IMR-90 (cell line): ENCODE measurements around the gene ZDHHC8. TPM values are rescaled to one million over a fixed set of nuclear protein-coding genes. Genes with fewer than 3 reads are reported as not detected.

Source experiments
- ATAC-seq: fragments of 200-7000 bp; cut with Tn5 transposase; 2 replicates; pipeline ENCODE4 v1.9.1; 2020; ENCODE audit warnings: low read depth, mild to moderate bottlenecking, moderate library complexity
- BruUV-seq: library from RNA; stranded (reverse); fragments of 400-500 nt; replicated peaks from 2 replicates; lab custom pipeline; 2021; lab: Mats Ljungman, UMichigan
- CTCF ChIA-PET: fragments of 300-600 bp; formaldehyde crosslinking; extraction: SDS; loops from one replicate; lab custom pipeline; 2021; ENCODE audit warnings: antibody characterized with exemption; lab: Yijun Ruan, JAX
- POLR2A ChIA-PET: fragments of 300-600 bp; sonication (Branson Sonifier 250); formaldehyde crosslinking; loops from one replicate; lab custom pipeline; 2022; ENCODE audit warnings: antibody characterized with exemption; ENCODE audit not compliant: unreplicated experiment; lab: Charles Lee
- DNase-seq: peaks from one replicate; pipeline ENCODE4 v3.0.0; 2013
- H2AFZ ChIP-seq: replicated peaks from 2 replicates; pipeline ENCODE3; 2013; ENCODE audit warnings: low read length, mild to moderate bottlenecking; ENCODE audit not compliant: poor library complexity
- H2AK5ac ChIP-seq: 2 replicates; pipeline ENCODE4 v1.6.1; 2013; ENCODE audit warnings: low read depth, low read length, inconsistent platforms
- H2AK9ac ChIP-seq: replicated peaks from 2 replicates; pipeline ENCODE3; 2013; ENCODE audit warnings: mild to moderate bottlenecking, low read depth, low read length, moderate library complexity; ENCODE audit not compliant: poor library complexity
- H2BK120ac ChIP-seq: 2 replicates; pipeline ENCODE4 v1.6.1; 2013; ENCODE audit warnings: low read depth, low read length, inconsistent platforms
- H2BK15ac ChIP-seq: 3 replicates; pipeline ENCODE4 v1.6.1; 2013; ENCODE audit warnings: low read depth, low read length, inconsistent platforms
- H2BK20ac ChIP-seq: 2 replicates; pipeline ENCODE4 v1.6.1; 2013; ENCODE audit warnings: low read depth, mild to moderate bottlenecking, inconsistent platforms, low read length, moderate library complexity
- H2BK5ac ChIP-seq: 2 replicates; pipeline ENCODE4 v1.6.1; 2013; ENCODE audit warnings: mild to moderate bottlenecking, low read depth, low read length, inconsistent platforms; ENCODE audit not compliant: poor library complexity, severe bottlenecking
- H3K14ac ChIP-seq: replicated peaks from 2 replicates; pipeline ENCODE4 v1.6.1; 2013; ENCODE audit warnings: low read depth, low read length, inconsistent platforms
- H3K18ac ChIP-seq: 2 replicates; pipeline ENCODE4 v1.6.1; 2013; ENCODE audit warnings: low read depth, low read length, control low read depth
- H3K23ac ChIP-seq: 2 replicates; pipeline ENCODE4 v1.6.1; 2013; ENCODE audit warnings: low read depth, low read length, inconsistent platforms
- H3K27ac ChIP-seq: 2 replicates; pipeline ENCODE4 v1.5.1; 2013; ENCODE audit warnings: mild to moderate bottlenecking, control low read depth, low read length; ENCODE audit not compliant: insufficient read depth
- H3K27me3 ChIP-seq: 2 replicates; pipeline ENCODE4 v1.6.1; 2013; ENCODE audit warnings: low read length; ENCODE audit not compliant: control insufficient read depth, insufficient read depth
- H3K36me3 ChIP-seq: 2 replicates; pipeline ENCODE4 v1.6.1; 2013; ENCODE audit warnings: low read length, mixed read lengths; ENCODE audit not compliant: control insufficient read depth, insufficient read depth
- H3K4ac ChIP-seq: 2 replicates; pipeline ENCODE4 v1.6.1; 2013; ENCODE audit warnings: low read depth, low read length, inconsistent platforms
- H3K4me1 ChIP-seq: 2 replicates; pipeline ENCODE4 v1.6.1; 2013; ENCODE audit warnings: low read length, mixed read lengths; ENCODE audit not compliant: control insufficient read depth, insufficient read depth
- H3K4me2 ChIP-seq: 2 replicates; pipeline ENCODE4 v1.6.1; 2013; ENCODE audit warnings: low read depth, mild to moderate bottlenecking, control low read depth, low read length, moderate library complexity
- H3K4me3 ChIP-seq: 2 replicates; pipeline ENCODE4 v1.5.1; 2013; ENCODE audit warnings: low read depth, mild to moderate bottlenecking, control low read depth, low read length, moderate library complexity; ENCODE audit not compliant: insufficient read depth
- H3K56ac ChIP-seq: 2 replicates; pipeline ENCODE4 v1.6.1; 2013; ENCODE audit warnings: low read length, inconsistent platforms; ENCODE audit not compliant: insufficient read depth; ENCODE audit errors: extremely low read depth
- H3K79me1 ChIP-seq, 2 experiments: 2 replicates each; pipeline ENCODE4 v1.6.1; 2013; ENCODE audit warnings: low read length in 2 of 2, inconsistent platforms in 1 of 2, low read depth in 1 of 2
- H3K9ac ChIP-seq: 2 replicates; pipeline ENCODE4 v1.6.1; 2013; ENCODE audit warnings: low read depth, low read length, control low read depth
- H3K9me1 ChIP-seq: 2 replicates; pipeline ENCODE4 v1.6.1; 2013; ENCODE audit warnings: low read length, inconsistent platforms; ENCODE audit not compliant: insufficient read depth
- H3K9me3 ChIP-seq: 2 replicates; pipeline ENCODE4 v1.6.1; 2013; ENCODE audit warnings: low read length; ENCODE audit not compliant: control insufficient read depth, insufficient read depth
- H4K20me1 ChIP-seq: 2 replicates; pipeline ENCODE4 v1.6.1; 2013; ENCODE audit warnings: low read length, inconsistent platforms; ENCODE audit not compliant: insufficient read depth
- H4K5ac ChIP-seq: 2 replicates; pipeline ENCODE4 v1.6.1; 2013; ENCODE audit warnings: mild to moderate bottlenecking, low read depth, low read length, control low read depth
- H4K8ac ChIP-seq, 2 experiments: 2 replicates each; pipeline ENCODE4 v1.6.1; 2013; ENCODE audit warnings: low read depth in 2 of 2, low read length in 2 of 2, control low read depth in 1 of 2, inconsistent platforms in 1 of 2
- H4K91ac ChIP-seq: 2 replicates; pipeline ENCODE4 v1.6.1; 2013; ENCODE audit warnings: low read depth, low read length, inconsistent platforms; ENCODE audit not compliant: insufficient read depth
- CEBPB ChIP-seq: IDR thresholded peaks from 2 replicates; pipeline ENCODE4 v1.6.1; 2012; ENCODE audit warnings: low read depth, low read length, improper control_type of control experiment
- CTCF ChIP-seq: conservative IDR thresholded peaks from 2 replicates; pipeline ENCODE4 v1.5.1; 2012; ENCODE audit warnings: mild to moderate bottlenecking, low read depth, low read length, improper control_type of control experiment
- FOS ChIP-seq: fragments of 150-350 bp; IDR thresholded peaks from 2 replicates; pipeline ENCODE4 v1.6.1; 2016; ENCODE audit warnings: low read depth, low read length
- RCOR1 ChIP-seq: IDR thresholded peaks from 2 replicates; pipeline ENCODE4 v1.6.1; 2012; ENCODE audit warnings: mild to moderate bottlenecking, low read length, improper control_type of control experiment; ENCODE audit not compliant: insufficient replicate concordance
- WGBS, 2 experiments: methylation state at CpG; one replicate each; pipeline versions ENCODE4 v1.1.5 to v1.1.7; 2013; ENCODE audit warnings: missing lambda C conversion rate in 2 of 2; ENCODE audit not compliant: insufficient read length in 1 of 2; ENCODE audit errors: extremely low coverage in 2 of 2; 5-methylcytosine and 5-hydroxymethylcytosine counted together
- dilution Hi-C: fragments of 300-500 bp; cut with HindIII; formaldehyde crosslinking; loops from one replicate; pipeline ENCODE4 v1.14.3; 2018; ENCODE audit warnings: low sequenced_read_pairs; ENCODE audit not compliant: unreplicated experiment
- in situ Hi-C: fragments of 300-500 bp; cut with MboI; formaldehyde crosslinking; loops from 3 replicates; pipeline ENCODE4 v1.14.3; 2019; ENCODE audit warnings: low sequenced_read_pairs, inconsistent platforms, mixed read lengths
- intact Hi-C: fragments of 100-400 bp; cut with micrococcal nuclease; formaldehyde crosslinking; loops from 2 replicates; pipeline ENCODE4 v1.10.0; 2022
- polyA plus RNA-seq, 3 experiments: library from polyadenylated mRNA; depleted of rRNA; stranded (reverse); fragments of >200 nt; gene quantifications; 2 replicates each; pipeline ENCODE4 v1.2.3, GENCODE V29; 2012; ENCODE audit warnings: low replicate concordance in 1 of 3
- total RNA-seq: library from RNA; depleted of rRNA; stranded (reverse); fragments of >200 nt; gene quantifications from 2 replicates; pipeline ENCODE4 v1.2.3, GENCODE V29; 2012
- TF ChIP-seq, protein P1 (sequence below): fragments of 150-350 bp; IDR thresholded peaks from 2 replicates; pipeline ENCODE4 v1.6.1; 2017; ENCODE audit warnings: mild to moderate bottlenecking, antibody characterized with exemption, low read length, low read depth

The ZDHHC8 gene
- total and polyA plus RNA-seq, 2 of the 4 experiments (the other 2 are of a cell fraction), result 2.5 to 72.6 TPM

DNA sequence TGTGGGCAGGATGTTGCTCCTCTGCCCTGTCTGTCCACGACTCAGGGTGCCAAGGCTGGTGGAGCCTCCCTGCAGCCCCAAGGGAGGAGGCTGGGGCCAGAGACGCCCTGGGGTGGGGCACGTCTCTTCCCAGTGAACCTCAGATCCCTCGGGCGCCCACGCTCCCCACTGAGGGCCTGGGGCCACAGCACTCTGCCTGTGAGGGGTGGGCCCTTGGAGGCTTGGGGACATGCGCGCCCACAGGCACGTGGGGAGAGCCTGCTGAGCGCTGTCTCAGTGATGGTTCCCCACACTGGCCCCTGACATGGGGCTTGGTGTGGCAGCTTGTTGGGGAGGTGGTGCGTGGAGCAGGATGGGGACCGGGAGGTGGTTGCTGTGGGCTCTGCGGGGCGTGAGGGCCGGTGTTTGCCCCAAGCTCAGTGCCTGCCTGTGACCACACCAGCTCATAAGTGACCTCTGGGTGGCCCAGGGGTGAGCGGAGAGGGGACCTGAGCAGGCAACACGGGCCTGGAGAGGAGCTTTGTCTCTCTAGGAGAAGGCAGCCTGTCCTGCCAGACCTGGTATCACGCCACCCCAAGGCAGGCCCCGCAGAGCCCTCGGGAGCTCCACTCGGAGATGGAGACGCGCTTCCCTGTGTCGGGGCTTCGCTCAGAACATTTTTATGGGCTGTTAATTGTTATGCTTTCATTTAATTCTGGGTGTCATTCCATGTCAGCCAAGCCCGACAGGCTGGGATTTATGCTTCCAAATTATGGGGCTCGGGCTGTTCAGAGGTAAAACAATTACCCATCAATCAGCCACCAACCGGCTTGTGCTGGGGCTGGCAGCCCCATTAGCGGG lies 46.7 kb downstream of the ZDHHC8 start:
- Histone ChIP-seq H4K5ac (no peak overlapping the region), H3K36me3 (no peaks in the 10 kb centered on the region), H2BK15ac (no peak overlapping the region), H3K4me1 (no peaks in the 10 kb centered on the region), H2AFZ (no peak overlapping the region), H3K4ac (no peak overlapping the region), H3K9me3 (no peaks in the 10 kb centered on the region), H3K56ac (no peak overlapping the region), H4K91ac (no peak overlapping the region), H3K23ac (no peak overlapping the region), H2BK120ac (no peak overlapping the region), H3K9ac (no peak overlapping the region), H3K9me1 (no peaks in the 10 kb centered on the region), H2BK20ac (no peak overlapping the region), H3K18ac (no peak overlapping the region), H2AK9ac (no peak overlapping the region), H3K4me2 (no peak overlapping the region), H4K8ac (no peak overlapping the region), H4K20me1 (no peaks in the 10 kb centered on the region), H3K27ac (no peak overlapping the region), H2AK5ac (no peak overlapping the region), H2BK5ac (no peak overlapping the region), H3K4me3 (no peak overlapping the region), H3K14ac (no peak overlapping the region), H3K79me1 (no peaks in the 10 kb centered on the region), H3K27me3 (peaks cover 43% of the 10 kb centered on the region)
- 71% methylated on average over 11 of the region's 29 CpGs; no CpG with 5 or more reads in 1 of the 2 experiments for WGBS, 2 experiments
- ChIA-PET CTCF (no interaction called here), POLR2A (no interaction called here)
- in situ Hi-C loops (no loop called here), dilution Hi-C loops (no loop called here), intact Hi-C loops (loop anchor here (5.0 kb wide), 1 partner anchor 89 kb away; the partner anchor contains the start of gene RTN4R)
- ATAC-seq (no peak), DNase-seq (no peak)
- TF ChIP-seq CTCF (no peak), CEBPB (no peak), RCOR1 (no peak), FOS (no peak)
- TF ChIP-seq, protein P1, sequence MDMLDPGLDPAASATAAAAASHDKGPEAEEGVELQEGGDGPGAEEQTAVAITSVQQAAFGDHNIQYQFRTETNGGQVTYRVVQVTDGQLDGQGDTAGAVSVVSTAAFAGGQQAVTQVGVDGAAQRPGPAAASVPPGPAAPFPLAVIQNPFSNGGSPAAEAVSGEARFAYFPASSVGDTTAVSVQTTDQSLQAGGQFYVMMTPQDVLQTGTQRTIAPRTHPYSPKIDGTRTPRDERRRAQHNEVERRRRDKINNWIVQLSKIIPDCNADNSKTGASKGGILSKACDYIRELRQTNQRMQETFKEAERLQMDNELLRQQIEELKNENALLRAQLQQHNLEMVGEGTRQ, result no peak
- no TSS peak for BruUV-seq
